PFSK-1 (cell line): Measurements from ENCODE around the gene FBXO10.

Source experiments
- FOXP2 ChIP-seq: optimal IDR thresholded peaks from 2 replicates; pipeline ENCODE3; 2011; ENCODE audit warnings: borderline replicate concordance, control low read depth, inconsistent platforms; ENCODE audit not compliant: insufficient read depth; ENCODE audit errors: extremely low read length, extremely low read depth
- POLR2AphosphoS5 ChIP-seq: IDR thresholded peaks from 2 replicates; pipeline ENCODE4 v1.6.1; 2012; ENCODE audit warnings: low read depth, mild to moderate bottlenecking, control low read depth, low read length, moderate library complexity
- REST ChIP-seq, 2 experiments: IDR thresholded peaks; 2 replicates each; pipeline versions ENCODE4 v1.6.1 to v1.8.0; 2011 to 2012; ENCODE audit warnings: low read depth in 2 of 2, low read length in 2 of 2, control low read depth in 1 of 2, inconsistent platforms in 1 of 2, mild to moderate bottlenecking in 1 of 2, moderate library complexity in 1 of 2; ENCODE audit not compliant: insufficient read depth in 1 of 2
- SIN3A ChIP-seq: IDR thresholded peaks from 2 replicates; pipeline ENCODE4 v1.6.1; 2012; ENCODE audit warnings: mild to moderate bottlenecking, low read length, moderate library complexity, borderline replicate concordance; ENCODE audit not compliant: insufficient read depth
- TAF1 ChIP-seq: IDR thresholded peaks from 2 replicates; pipeline ENCODE4 v1.6.1; 2012; ENCODE audit warnings: low read length, control low read depth, borderline replicate concordance; ENCODE audit not compliant: insufficient read depth

Gene FBXO10

GRCh38 chr9:37480759-37481158, 95.4 kb downstream of the FBXO10 start:
- TF ChIP-seq TAF1 = no peak
- no peak for TF ChIP-seq FOXP2
- no peak for TF ChIP-seq SIN3A
- no peak for TF ChIP-seq REST (IDR thresholded peaks at IDR 0.05; ENCODE audit: insufficient read depth in 1 of 2, low read depth in 2 of 2, low read length in 2 of 2)
- no peak for TF ChIP-seq POLR2AphosphoS5

- TF ChIP-seq TAF1 = no peak
- TF ChIP-seq FOXP2 = no peak
- TF ChIP-seq SIN3A = no peak
- TF ChIP-seq POLR2AphosphoS5 = no peak
- TF ChIP-seq REST (IDR thresholded peaks at IDR 0.05; ENCODE audit: insufficient read depth in 1 of 2, low read depth in 2 of 2, low read length in 2 of 2) = no peak
Measured at GRCh38 chr9:37476930-37477329, 99.2 kb downstream of the FBXO10 start.

GRCh38 chr9:37474438-37474837, 101.7 kb downstream of the FBXO10 start:
- no peak for TF ChIP-seq TAF1
- no peak for TF ChIP-seq FOXP2
- no peak for TF ChIP-seq REST (IDR thresholded peaks at IDR 0.05; ENCODE audit: insufficient read depth in 1 of 2, low read depth in 2 of 2, low read length in 2 of 2)
- TF ChIP-seq POLR2AphosphoS5 = no peak
- TF ChIP-seq SIN3A = no peak

DNA sequence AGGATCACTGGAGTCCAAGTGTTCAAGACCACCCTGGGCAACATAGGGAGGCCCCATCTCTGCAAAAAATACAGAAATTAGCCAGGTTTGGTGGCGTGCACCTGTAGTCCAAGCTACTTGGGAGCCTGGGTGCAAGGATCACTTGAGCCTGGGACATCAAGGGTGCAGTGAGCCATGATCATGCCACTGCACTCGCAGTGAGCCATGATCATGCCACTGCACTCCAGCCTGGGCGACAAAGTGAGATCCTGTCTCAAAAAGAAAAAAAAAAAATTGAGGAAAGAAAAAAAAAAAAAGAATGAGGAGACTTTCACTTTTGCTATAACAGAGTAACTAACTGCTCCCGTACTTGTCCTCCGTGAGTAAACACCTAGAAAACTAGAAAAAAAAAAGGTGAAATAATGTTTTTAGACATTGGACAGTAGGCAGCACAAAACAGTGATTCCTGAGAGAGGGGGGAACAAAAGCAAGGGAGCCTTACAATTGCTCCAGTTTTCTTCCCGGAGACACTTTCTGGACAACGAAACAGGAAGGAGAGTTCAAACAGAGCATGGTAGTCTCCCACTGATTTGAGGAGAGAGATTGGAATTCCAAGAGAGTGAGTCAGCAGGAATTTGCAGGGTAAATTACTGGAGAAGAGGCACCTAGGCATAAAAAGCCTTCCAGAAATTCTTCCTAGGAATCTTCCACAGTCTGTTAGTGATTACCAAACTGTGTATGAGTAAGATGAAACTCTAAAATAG, 104.1 kb downstream of the FBXO10 start:
- no peak for TF ChIP-seq SIN3A
- TF ChIP-seq TAF1 = no peak
- no peak for TF ChIP-seq POLR2AphosphoS5
- TF ChIP-seq FOXP2 = no peak
- TF ChIP-seq REST (IDR thresholded peaks at IDR 0.05; ENCODE audit: insufficient read depth in 1 of 2, low read depth in 2 of 2, low read length in 2 of 2) = no peak

- TF ChIP-seq POLR2AphosphoS5 (no peak), TAF1 (no peak), FOXP2 (no peak), SIN3A (no peak), REST (IDR thresholded peaks at IDR 0.05; ENCODE audit: insufficient read depth in 1 of 2, low read depth in 2 of 2, low read length in 2 of 2) (no peak)
Measured at GRCh38 chr9:37468620-37469019, 107.6 kb downstream of the FBXO10 start.
